CD4-positive, alpha-beta memory T cell (primary cell): ENCODE results near the gene PDCD2L. TPM values are rescaled to one million over a fixed set of nuclear protein-coding genes. Genes with fewer than 3 reads are reported as not detected.
"Not testable (repeated sequence)": the region's sequence is repeated elsewhere in the genome, so short reads cannot be mapped to it uniquely, and the experiment has no call there.

Experiments used
- CTCF ChIA-PET: fragments of 350-600 bp; sonication (Branson Sonifier 250); formaldehyde crosslinking; loops from one replicate; lab custom pipeline; 2021; ENCODE audit warnings: inconsistent platforms; ENCODE audit not compliant: partially characterized antibody; lab: Charles Lee
- POLR2A ChIA-PET: fragments of 350-600 bp; sonication (Branson Sonifier 250); formaldehyde crosslinking; loops from one replicate; lab custom pipeline; 2021; ENCODE audit not compliant: partially characterized antibody; lab: Charles Lee
- DNase-seq, 5 donors: peaks; one replicate each; pipeline versions ENCODE4 v3.0.0 to v3.0.0-alpha.2; 2020 to 2022; ENCODE audit warnings: mixed read lengths in 1 of 5
- H3K27ac ChIP-seq: one replicate; pipeline ENCODE4 v1.7.0; 2013; ENCODE audit warnings: low read depth, low read length
- H3K27me3 ChIP-seq: 2 replicates; pipeline ENCODE4 v1.7.0; 2013; ENCODE audit warnings: mild to moderate bottlenecking, low read length, moderate library complexity; ENCODE audit not compliant: insufficient read depth
- H3K36me3 ChIP-seq: 2 replicates; pipeline ENCODE4 v1.7.0; 2013; ENCODE audit warnings: mild to moderate bottlenecking, low read length, moderate library complexity; ENCODE audit not compliant: insufficient read depth
- H3K4me1 ChIP-seq: 2 replicates; pipeline ENCODE4 v1.7.0; 2013; ENCODE audit warnings: mild to moderate bottlenecking, low read length, moderate library complexity; ENCODE audit not compliant: insufficient read depth
- H3K4me3 ChIP-seq, 2 donors: one replicate each; pipeline ENCODE4 v1.7.0; 2013; ENCODE audit warnings: low read length in 2 of 2, mild to moderate bottlenecking in 1 of 2
- H3K9me3 ChIP-seq, 2 donors: one replicate each; pipeline ENCODE4 v1.7.0; 2013; ENCODE audit warnings: low read length in 2 of 2, control low read depth in 1 of 2; ENCODE audit not compliant: control insufficient read depth in 1 of 2
- H3K27ac Mint-ChIP-seq, 7 donors: one replicate each; pipeline ENCODE4 v1.8.0; 2020 to 2021; ENCODE audit warnings: mixed read lengths in 7 of 7, mild to moderate bottlenecking in 6 of 7, inconsistent platforms in 3 of 7, moderate library complexity in 3 of 7
- H3K27me3 Mint-ChIP-seq, 2 donors: one replicate each; pipeline ENCODE4 v1.8.0; 2020 to 2021; ENCODE audit warnings: mixed read lengths in 2 of 2
- H3K36me3 Mint-ChIP-seq, 2 donors: one replicate each; pipeline ENCODE4 v1.8.0; 2020 to 2021; ENCODE audit warnings: mixed read lengths in 2 of 2, inconsistent platforms in 1 of 2, mild to moderate bottlenecking in 1 of 2
- H3K4me1 Mint-ChIP-seq, 4 donors: one replicate each; pipeline ENCODE4 v1.8.0; 2020 to 2021; ENCODE audit warnings: mixed read lengths in 4 of 4, mild to moderate bottlenecking in 1 of 4
- H3K4me3 Mint-ChIP-seq, 8 donors: one replicate each; pipeline ENCODE4 v1.8.0; 2020 to 2021; ENCODE audit warnings: mixed read lengths in 8 of 8, mild to moderate bottlenecking in 7 of 8, moderate library complexity in 6 of 8, inconsistent platforms in 3 of 8
- H3K9me3 Mint-ChIP-seq, 8 donors: one replicate each; pipeline ENCODE4 v1.8.0; 2020 to 2021; ENCODE audit warnings: mixed read lengths in 8 of 8, mild to moderate bottlenecking in 5 of 8, inconsistent platforms in 3 of 8, moderate library complexity in 1 of 8
- intact Hi-C: fragments of 100-400 bp; cut with micrococcal nuclease; formaldehyde crosslinking; loops from one replicate; pipeline ENCODE4 v1.15.1; 2023
- polyA plus RNA-seq, 2 donors: library from polyadenylated mRNA; unstranded; fragments of 300-500 nt; fragmentation: Illumina TruSeq; gene quantifications; one replicate each; pipeline ENCODE4 v1.2.3, GENCODE V29; 2021
- total RNA-seq, 2 experiments: library from RNA; stranded (reverse); gene quantifications; one replicate each; pipeline ENCODE4 v1.2.3, GENCODE V29; 2021

The PDCD2L gene
- total and polyA plus RNA-seq, 4 experiments from 2014 or later, result 8.8 to 18.9 (median 11.9) TPM

- peaks cover 17 to 44% of the 10 kb centered on the region in 2 donors for H3K36me3 Mint-ChIP-seq
- H3K27ac Mint-ChIP-seq, result peak overlapping the region; percentile 59 to 95 (median 90)
- no peaks in the 10 kb centered on the region for H3K27me3 Mint-ChIP-seq
- Histone ChIP-seq H3K9me3 (no peaks in the 10 kb centered on the region), H3K27ac (peak overlapping the region; percentile 62), H3K4me3 (peak overlapping the region; percentile 76), H3K36me3 (peaks cover 26% of the 10 kb centered on the region), H3K4me1 (peaks cover 36% of the 10 kb centered on the region), H3K27me3 (no peaks in the 10 kb centered on the region)
- no peak for DNase-seq
- ChIA-PET POLR2A (interaction anchor here (0.6 to 2.9 kb wide), 7 partner anchors 12 to 193 kb away, joined by 3 to 13 read pairs (median 6); partner anchors contain the start of genes LSM14A and UBA2), CTCF (interaction anchor here (1.3 kb wide), 1 partner anchor 19 kb away, joined by 4 read pairs; no protein-coding TSS in a partner anchor)
- no peaks in the 10 kb centered on the region for H3K9me3 Mint-ChIP-seq
- intact Hi-C loops, result loop anchor here (2.0 to 5.0 kb wide), 2 partner anchors 15 to 193 kb away; partner anchors contain the start of gene LSM14A
- H3K4me1 Mint-ChIP-seq, result peaks cover 23 to 48% (median 31%) of the 10 kb centered on the region in 4 donors
- peak overlapping the region; percentile 91 to 99 (median 98) for H3K4me3 Mint-ChIP-seq
These were observed 38.5 kb upstream of the PDCD2L start for GRCh38 chr19:34365463-34366401.

GRCh38 chr19:34366738-34367623 is 37.2 kb upstream of the PDCD2L start:
- H3K9me3 ChIP-seq, result no peaks in the 10 kb centered on the region
- ChIA-PET POLR2A (interaction anchor here (1.0 to 2.9 kb wide), 3 partner anchors 14 to 194 kb away, joined by 3 to 13 read pairs (median 10); partner anchors contain the start of genes LSM14A and UBA2), CTCF (interaction anchor here (1.5 kb wide), 1 partner anchor 23 kb away, joined by 4 read pairs; no protein-coding TSS in a partner anchor)
- H3K4me3 ChIP-seq, result peak overlapping the region in 1 of 2 donors; percentile 76
- Mint-ChIP-seq H3K27me3 (no peaks in the 10 kb centered on the region), H3K4me3 (peak overlapping the region; percentile 91 to 99 (median 98)), H3K27ac (peak overlapping the region; percentile 18 to 94 (median 77)), H3K9me3 (no peaks in the 10 kb centered on the region), H3K36me3 (peaks cover 17 to 52% of the 10 kb centered on the region in 2 donors), H3K4me1 (peaks cover 29 to 55% (median 38%) of the 10 kb centered on the region in 4 donors)
- intact Hi-C loops, result loop anchor here (5.0 kb wide), 1 partner anchor 195 kb away; the partner anchor contains the start of gene LSM14A
- no peaks in the 10 kb centered on the region for H3K27me3 ChIP-seq
- peaks cover 36% of the 10 kb centered on the region for H3K4me1 ChIP-seq
- DNase-seq, result no peak
- peaks cover 28% of the 10 kb centered on the region for H3K36me3 ChIP-seq
- peak overlapping the region; percentile 62 for H3K27ac ChIP-seq

- intact Hi-C loops, result loop anchor here (5.0 kb wide), 1 partner anchor 195 kb away; the partner anchor contains the start of gene LSM14A
- ChIA-PET CTCF (interaction anchor here (1.5 to 2.6 kb wide), 2 partner anchors 21 to 24 kb away, joined by 4 to 7 read pairs; no protein-coding TSS in a partner anchor), POLR2A (interaction anchor here (1.0 to 2.5 kb wide), 2 partner anchors 8 to 15 kb away, joined by 3 to 8 read pairs; no protein-coding TSS in a partner anchor)
- Histone ChIP-seq H3K4me1 (peaks cover 36% of the 10 kb centered on the region), H3K27ac (no peak overlapping the region), H3K9me3 (no peaks in the 10 kb centered on the region), H3K4me3 (no peak overlapping the region), H3K27me3 (no peaks in the 10 kb centered on the region), H3K36me3 (peaks cover 32% of the 10 kb centered on the region)
- peaks cover 29 to 55% (median 38%) of the 10 kb centered on the region in 4 donors for H3K4me1 Mint-ChIP-seq
- H3K27ac Mint-ChIP-seq, result no peak overlapping the region
- H3K4me3 Mint-ChIP-seq, result no peak overlapping the region
- H3K27me3 Mint-ChIP-seq, result no peaks in the 10 kb centered on the region
- no peaks in the 10 kb centered on the region for H3K9me3 Mint-ChIP-seq
- DNase-seq, result no peak
- peaks cover 17 to 56% of the 10 kb centered on the region in 2 donors for H3K36me3 Mint-ChIP-seq
These were observed 36.6 kb upstream of the PDCD2L start for GRCh38 chr19:34367624-34367957.

- intact Hi-C loops, result loop anchor here (5.0 kb wide), 1 partner anchor 196 kb away; the partner anchor contains the start of gene LSM14A
- Histone ChIP-seq H3K9me3 (no peaks in the 10 kb centered on the region), H3K27me3 (no peaks in the 10 kb centered on the region), H3K4me1 (peaks cover 36% of the 10 kb centered on the region), H3K27ac (no peak overlapping the region), H3K36me3 (peaks cover 33% of the 10 kb centered on the region), H3K4me3 (no peak overlapping the region)
- Mint-ChIP-seq H3K27me3 (no peaks in the 10 kb centered on the region), H3K4me1 (peaks cover 29 to 50% (median 38%) of the 10 kb centered on the region in 4 donors), H3K36me3 (peaks cover 17 to 56% of the 10 kb centered on the region in 2 donors), H3K9me3 (no peaks in the 10 kb centered on the region), H3K4me3 (peak overlapping the region in 3 of 8 donors; percentile 63 to 72 (median 67)), H3K27ac (peak overlapping the region in 2 of 7 donors; percentile 65 to 79)
- ChIA-PET POLR2A (interaction anchor here (2.5 kb wide), 1 partner anchor 9 kb away, joined by 8 read pairs; no protein-coding TSS in a partner anchor), CTCF (interaction anchor here (1.2 to 2.6 kb wide), 3 partner anchors 9 to 24 kb away, joined by 3 to 7 read pairs (median 4); no protein-coding TSS in a partner anchor)
- no peak for DNase-seq
These were observed 35.9 kb upstream of the PDCD2L start for GRCh38 chr19:34368338-34368737.

- H3K27ac ChIP-seq, H3K4me3 ChIP-seq, H3K9me3 ChIP-seq, H3K9me3 Mint-ChIP-seq, H3K27me3 ChIP-seq, H3K4me3 Mint-ChIP-seq, H3K27me3 Mint-ChIP-seq, DNase-seq: not testable (repeated sequence)
- H3K4me1 Mint-ChIP-seq, result peaks cover 32 to 54% (median 40%) of the 10 kb centered on the region in 4 donors
- ChIA-PET POLR2A (interaction anchor here (2.5 kb wide), 1 partner anchor 9 kb away, joined by 8 read pairs; no protein-coding TSS in a partner anchor), CTCF (interaction anchor here (1.2 to 2.6 kb wide), 3 partner anchors 10 to 61 kb away, joined by 3 to 7 read pairs (median 3); no protein-coding TSS in a partner anchor)
- H3K36me3 Mint-ChIP-seq, result peaks cover 20 to 61% of the 10 kb centered on the region in 2 donors
- peaks cover 35% of the 10 kb centered on the region for H3K4me1 ChIP-seq
- peak overlapping the region in 1 of 7 donors; percentile 42 for H3K27ac Mint-ChIP-seq
- peaks cover 33% of the 10 kb centered on the region for H3K36me3 ChIP-seq
- intact Hi-C loops, result loop anchor here (5.0 kb wide), 1 partner anchor 197 kb away; the partner anchor contains the start of gene LSM14A
These were observed 35.0 kb upstream of the PDCD2L start for GRCh38 chr19:34369166-34369565.

GRCh38 chr19:34370117-34370516 is 34.1 kb upstream of the PDCD2L start:
- Histone ChIP-seq H3K36me3 (peaks cover 36% of the 10 kb centered on the region), H3K27me3 (no peaks in the 10 kb centered on the region), H3K27ac (no peak overlapping the region), H3K9me3 (no peaks in the 10 kb centered on the region), H3K4me1 (peaks cover 29% of the 10 kb centered on the region), H3K4me3 (no peak overlapping the region)
- peak overlapping the region in 1 of 8 donors; percentile 21 for H3K4me3 Mint-ChIP-seq
- intact Hi-C loops, result no loop called here
- no peaks in the 10 kb centered on the region for H3K9me3 Mint-ChIP-seq
- H3K4me1 Mint-ChIP-seq, result peaks cover 29 to 48% (median 37%) of the 10 kb centered on the region in 4 donors
- peak overlapping the region in 1 of 7 donors; percentile 86 for H3K27ac Mint-ChIP-seq
- H3K36me3 Mint-ChIP-seq, result peaks cover 20 to 67% of the 10 kb centered on the region in 2 donors
- H3K27me3 Mint-ChIP-seq, result no peaks in the 10 kb centered on the region
- POLR2A ChIA-PET, result interaction anchor here (2.5 kb wide), 1 partner anchor 10 kb away, joined by 8 read pairs; no protein-coding TSS in a partner anchor
- CTCF ChIA-PET, result interaction anchor here (1.4 to 2.6 kb wide), 2 partner anchors 24 to 60 kb away, joined by 3 to 7 read pairs; no protein-coding TSS in a partner anchor
- DNase-seq, result no peak
